Inferior parietal cortex (tissue), 1 donor: Measurements from ENCODE around the gene UNK.

Source experiments
- DNase-seq: peaks from one replicate; pipeline ENCODE4 v3.0.0-alpha.2; 2016; ENCODE audit errors: extremely low spot score

Gene UNK

GRCh38 chr17:75784473-75785015, at the start of gene UNK:
Gene UNK, plus strand, starts transcription at chr17:75784806. Its CDS starts 75 bp downstream, at chr17:75784881.
- DNase-seq, result peak; percentile 99

GRCh38 chr17:75736173-75736835, 48.3 kb upstream of the UNK start:
- DNase-seq, result no peak

- no peak for DNase-seq
Measured at GRCh38 chr17:75737133-75737962, 47.3 kb upstream of the UNK start.

DNA sequence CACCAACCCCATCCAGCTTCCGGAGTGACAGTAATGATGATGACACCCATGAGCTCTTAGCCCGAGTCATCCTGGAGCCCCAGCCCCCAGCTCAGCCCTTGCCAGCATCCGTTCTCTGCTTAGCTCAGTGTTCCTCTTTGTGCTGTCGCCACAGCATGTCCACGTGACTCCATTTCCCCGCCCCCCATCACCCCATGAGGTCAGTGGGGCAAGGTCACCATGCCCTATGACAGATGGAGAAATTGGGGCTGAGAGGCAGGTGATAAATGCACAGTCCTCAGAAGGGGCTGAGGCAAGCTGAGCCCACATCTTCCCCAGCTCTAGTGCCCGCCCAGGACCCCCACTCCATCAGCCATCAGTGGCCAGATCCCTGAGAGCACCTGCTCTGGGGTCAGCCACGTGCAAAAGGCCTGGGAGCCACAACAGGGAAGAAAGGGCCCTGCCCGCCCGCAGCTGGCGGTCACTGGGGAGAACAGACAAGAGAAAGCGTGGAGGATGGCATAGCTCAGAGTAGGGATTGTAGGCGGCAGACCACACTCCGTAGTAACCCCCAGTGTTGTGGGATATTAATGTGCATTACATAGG, 46.3 kb upstream of the UNK start:
- DNase-seq, result no peak

GRCh38 chr17:75739174-75739573, 45.4 kb upstream of the UNK start:
- DNase-seq, result no peak

- no peak for DNase-seq
Measured at GRCh38 chr17:75739801-75740200, 44.8 kb upstream of the UNK start.

- no peak for DNase-seq
Measured at GRCh38 chr17:75740215-75740614, 44.4 kb upstream of the UNK start.

DNA sequence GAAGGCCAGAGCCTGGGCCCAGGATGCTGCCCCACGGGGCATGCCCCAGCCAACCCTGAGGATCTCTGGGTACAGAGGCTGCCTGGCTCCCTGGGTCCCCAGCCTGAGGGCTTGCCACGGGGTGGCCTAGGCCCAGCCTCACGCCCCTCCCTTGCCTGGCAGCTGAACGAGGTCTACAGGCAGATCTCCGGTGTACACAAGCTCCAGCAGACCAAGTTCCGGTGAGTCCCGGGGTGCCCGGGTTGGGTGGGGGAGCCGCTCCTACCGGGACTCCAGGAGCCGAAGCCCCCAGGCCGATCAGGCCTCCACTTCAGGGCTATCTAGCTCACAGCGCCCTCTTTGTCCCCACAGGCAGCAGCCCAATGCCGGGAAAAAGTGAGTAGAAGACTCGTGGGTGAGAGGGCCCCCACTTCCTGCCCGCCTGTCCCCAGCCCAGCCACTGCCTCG, 44.0 kb upstream of the UNK start:
- no peak for DNase-seq

- DNase-seq, result no peak
Measured at GRCh38 chr17:75742337-75742736, 42.3 kb upstream of the UNK start.

DNA sequence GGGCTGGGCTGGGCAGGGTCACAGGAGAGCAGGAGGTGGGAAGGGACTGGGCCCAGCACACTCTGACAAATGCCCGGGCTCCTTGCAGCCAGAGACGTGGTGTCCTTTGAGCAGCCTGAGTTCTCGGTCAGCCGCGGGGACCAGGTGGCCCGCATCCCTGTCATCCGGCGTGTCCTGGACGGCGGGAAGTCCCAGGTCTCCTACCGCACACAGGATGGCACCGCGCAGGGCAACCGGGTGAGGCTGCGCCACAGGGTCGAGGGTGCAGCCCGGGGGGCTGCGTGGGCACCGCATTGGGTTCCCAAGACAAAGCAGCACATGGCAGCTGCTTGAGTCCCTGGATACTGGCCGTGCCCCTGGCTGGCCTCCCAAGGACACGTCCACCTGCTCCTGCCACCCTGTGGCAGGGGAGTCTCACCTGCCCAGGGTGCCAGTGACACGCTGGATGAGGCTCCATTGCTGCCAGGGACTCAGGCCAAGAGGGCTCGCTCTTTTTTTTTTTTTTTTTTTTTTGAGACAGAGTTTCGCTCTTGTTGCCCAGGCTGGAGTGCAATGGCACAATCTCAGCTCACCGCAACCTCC, 40.9 kb upstream of the UNK start:
- DNase-seq, result no peak

GRCh38 chr17:75748706-75749105, 35.9 kb upstream of the UNK start:
- no peak for DNase-seq

DNA sequence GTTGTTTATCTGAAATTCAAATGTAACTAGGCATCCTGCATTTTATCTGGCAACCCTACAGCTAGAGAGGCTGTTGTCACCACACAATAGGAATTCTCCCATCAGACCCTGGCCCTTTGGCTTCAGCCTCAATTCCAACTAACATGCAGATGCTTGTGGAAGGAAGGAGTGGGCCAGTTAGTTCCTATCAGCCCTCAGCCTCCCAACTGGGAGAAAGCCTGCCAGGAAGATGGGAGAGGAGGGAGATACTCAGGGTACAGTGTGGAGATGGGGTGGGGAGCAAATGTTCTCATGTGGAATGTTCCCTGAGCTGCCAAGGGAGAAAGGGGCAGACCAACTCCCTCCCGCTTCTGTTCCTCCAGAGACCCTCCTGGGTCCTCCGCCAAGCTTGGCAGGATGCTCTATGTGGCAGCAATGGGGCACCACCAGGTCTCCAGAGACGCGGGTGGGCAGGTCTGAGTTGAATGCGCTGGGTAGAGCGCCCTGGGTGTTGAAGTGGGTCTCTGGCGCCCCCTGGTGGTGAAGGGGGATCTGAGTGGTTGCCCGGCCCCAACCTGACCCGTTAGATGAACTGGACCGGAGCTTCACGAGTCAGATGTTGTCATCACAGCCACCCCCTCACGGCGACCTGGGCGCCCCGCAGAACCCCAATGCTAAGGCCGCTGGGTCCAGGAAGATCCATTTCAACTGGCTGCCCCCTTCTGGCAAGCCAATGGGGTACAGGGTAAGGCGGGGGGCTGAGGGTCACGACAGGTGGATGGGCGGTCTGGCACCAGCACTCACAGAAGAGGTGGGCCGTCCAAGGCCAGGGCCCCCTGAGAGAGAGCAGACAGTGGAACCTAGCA, 34.8 kb upstream of the UNK start:
- peak; percentile 86 for DNase-seq

DNA sequence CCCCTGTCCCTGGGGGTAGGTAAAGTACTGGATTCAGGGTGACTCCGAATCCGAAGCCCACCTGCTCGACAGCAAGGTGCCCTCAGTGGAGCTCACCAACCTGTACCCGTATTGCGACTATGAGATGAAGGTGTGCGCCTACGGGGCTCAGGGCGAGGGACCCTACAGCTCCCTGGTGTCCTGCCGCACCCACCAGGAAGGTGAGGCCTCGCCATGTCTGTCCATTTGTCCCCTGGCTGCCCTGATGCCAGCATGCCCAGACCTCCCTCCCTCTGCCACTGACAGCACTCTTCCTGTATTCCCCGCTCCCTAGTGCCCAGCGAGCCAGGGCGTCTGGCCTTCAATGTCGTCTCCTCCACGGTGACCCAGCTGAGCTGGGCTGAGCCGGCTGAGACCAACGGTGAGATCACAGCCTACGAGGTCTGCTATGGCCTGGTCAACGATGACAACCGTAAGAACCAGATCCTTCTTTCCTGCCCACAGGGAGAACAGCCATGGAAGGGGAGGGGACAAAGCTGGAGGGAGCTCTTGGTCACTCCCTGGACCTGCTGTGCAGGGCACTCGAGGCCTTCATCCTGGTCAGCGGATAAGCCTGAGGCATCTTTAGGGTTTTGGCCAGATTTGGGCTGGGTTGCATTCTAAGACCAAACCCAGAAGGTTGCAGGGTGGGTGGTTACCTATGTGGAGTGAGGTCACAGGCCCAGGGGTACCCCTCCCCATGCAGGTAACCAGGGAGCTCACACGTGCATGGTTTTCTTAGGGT, 33.8 kb upstream of the UNK start:
- DNase-seq, result no peak

- no peak for DNase-seq
Measured at GRCh38 chr17:75751676-75752404, 32.8 kb upstream of the UNK start.

- no peak for DNase-seq
Measured at GRCh38 chr17:75752405-75752709, 32.2 kb upstream of the UNK start.

- DNase-seq, result no peak
Measured at GRCh38 chr17:75752802-75753513, 31.6 kb upstream of the UNK start.

DNA sequence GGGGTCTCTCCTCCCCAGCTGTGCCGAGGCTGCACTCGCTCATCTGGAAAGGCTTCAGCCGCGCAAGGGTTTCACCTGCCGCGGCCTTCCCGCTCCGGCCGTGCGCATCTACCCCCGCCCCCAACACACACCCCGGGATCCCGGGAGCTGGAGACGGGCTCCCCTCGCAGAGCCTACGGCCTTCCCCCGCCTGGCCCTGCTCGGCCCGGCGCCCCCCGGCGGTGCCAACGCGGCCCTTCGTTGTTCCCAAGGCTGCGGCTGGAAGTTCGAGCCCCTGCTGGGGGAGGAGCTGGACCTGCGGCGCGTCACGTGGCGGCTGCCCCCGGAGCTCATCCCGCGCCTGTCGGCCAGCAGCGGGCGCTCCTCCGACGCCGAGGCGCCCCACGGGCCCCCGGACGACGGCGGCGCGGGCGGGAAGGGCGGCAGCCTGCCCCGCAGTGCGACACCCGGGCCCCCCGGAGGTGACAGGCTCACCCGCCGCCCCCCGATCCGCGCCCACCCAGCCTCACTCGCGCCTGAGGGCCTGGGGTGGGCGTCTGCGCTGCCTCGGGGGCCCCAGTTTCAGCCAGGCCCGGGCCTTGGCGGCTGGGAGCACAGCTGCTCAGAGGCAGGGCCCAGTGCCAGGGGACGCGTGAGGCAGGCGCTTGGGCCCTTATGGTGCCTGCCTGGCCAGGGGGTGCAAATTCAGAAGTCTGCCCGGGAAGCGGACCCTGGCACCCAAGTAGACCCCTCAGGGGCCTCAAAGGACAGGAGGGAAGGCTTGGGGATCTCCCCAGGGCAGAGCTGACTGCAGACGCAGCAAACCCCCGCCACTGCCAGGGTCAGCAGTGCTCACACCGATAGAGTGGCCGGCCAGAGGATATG, 30.9 kb upstream of the UNK start:
- DNase-seq, result peak; percentile 65
